GM03348 (cell line): ENCODE measurements around the gene TMEM233.
A peak's percentile ranks its signal among the peaks of the same experiment; 100 is the strongest.

Experiments
- DNase-seq: peaks from one replicate; pipeline ENCODE4 v3.0.0; 2012; ENCODE audit warnings: low spot score

Gene TMEM233

GRCh38 chr12:119593578-119594398 is at the start of gene TMEM233:
Gene TMEM233 (plus strand): TSS chr12:119593774. CDS start chr12:119593849, 75 bp downstream.
- peak; percentile 11 for DNase-seq

GRCh38 chr12:119544765-119545625 is 48.6 kb upstream of the TMEM233 start:
- peak; percentile 84 for DNase-seq

GRCh38 chr12:119546340-119546739 is 47.2 kb upstream of the TMEM233 start:
- DNase-seq, result no peak

- DNase-seq, result no peak
Measured at GRCh38 chr12:119547001-119547400, 46.6 kb upstream of the TMEM233 start.

GRCh38 chr12:119556854-119557253 is 36.7 kb upstream of the TMEM233 start:
- DNase-seq, result no peak

GRCh38 chr12:119565404-119565803 is 28.2 kb upstream of the TMEM233 start:
- no peak for DNase-seq

GRCh38 chr12:119570771-119571170 is 22.8 kb upstream of the TMEM233 start:
- DNase-seq, result no peak

- no peak for DNase-seq
Measured at GRCh38 chr12:119573086-119573485, 20.5 kb upstream of the TMEM233 start.

GRCh38 chr12:119574255-119574654 is 19.3 kb upstream of the TMEM233 start:
- no peak for DNase-seq

- no peak for DNase-seq
Measured at GRCh38 chr12:119576118-119576810, 17.3 kb upstream of the TMEM233 start.

GRCh38 chr12:119576915-119577314 is 16.7 kb upstream of the TMEM233 start:
- no peak for DNase-seq

- DNase-seq, result no peak
Measured at GRCh38 chr12:119578112-119578511, 15.5 kb upstream of the TMEM233 start.

- DNase-seq, result no peak
Measured at GRCh38 chr12:119589097-119589496, 4.5 kb upstream of the TMEM233 start.

- no peak for DNase-seq
Measured at GRCh38 chr12:119589634-119590033, 3.9 kb upstream of the TMEM233 start.

GRCh38 chr12:119592232-119592631 is 1.3 kb upstream of the TMEM233 start:
- DNase-seq, result no peak

GRCh38 chr12:119594399-119594730 is 791 bp downstream of the TMEM233 start:
- no peak for DNase-seq

GRCh38 chr12:119594772-119595445 is 1.3 kb downstream of the TMEM233 start:
- DNase-seq, result peak; percentile 33

- DNase-seq, result no peak
Measured at GRCh38 chr12:119598159-119598558, 4.6 kb downstream of the TMEM233 start.

- DNase-seq, result no peak
Measured at GRCh38 chr12:119601877-119602733, 8.5 kb downstream of the TMEM233 start.

- DNase-seq, result no peak
Measured at GRCh38 chr12:119602734-119603094, 9.1 kb downstream of the TMEM233 start.

GRCh38 chr12:119603767-119604166 is 10.2 kb downstream of the TMEM233 start:
- DNase-seq, result no peak
